UCSD-AML1 (cell line): ENCODE results near the gene NR4A1.

Source experiments
- DNase-seq: peaks from one replicate; lab custom pipeline; 2025; ENCODE audit not compliant: unreplicated experiment; lab: John Stamatoyannopoulos, UW

Gene NR4A1

DNA sequence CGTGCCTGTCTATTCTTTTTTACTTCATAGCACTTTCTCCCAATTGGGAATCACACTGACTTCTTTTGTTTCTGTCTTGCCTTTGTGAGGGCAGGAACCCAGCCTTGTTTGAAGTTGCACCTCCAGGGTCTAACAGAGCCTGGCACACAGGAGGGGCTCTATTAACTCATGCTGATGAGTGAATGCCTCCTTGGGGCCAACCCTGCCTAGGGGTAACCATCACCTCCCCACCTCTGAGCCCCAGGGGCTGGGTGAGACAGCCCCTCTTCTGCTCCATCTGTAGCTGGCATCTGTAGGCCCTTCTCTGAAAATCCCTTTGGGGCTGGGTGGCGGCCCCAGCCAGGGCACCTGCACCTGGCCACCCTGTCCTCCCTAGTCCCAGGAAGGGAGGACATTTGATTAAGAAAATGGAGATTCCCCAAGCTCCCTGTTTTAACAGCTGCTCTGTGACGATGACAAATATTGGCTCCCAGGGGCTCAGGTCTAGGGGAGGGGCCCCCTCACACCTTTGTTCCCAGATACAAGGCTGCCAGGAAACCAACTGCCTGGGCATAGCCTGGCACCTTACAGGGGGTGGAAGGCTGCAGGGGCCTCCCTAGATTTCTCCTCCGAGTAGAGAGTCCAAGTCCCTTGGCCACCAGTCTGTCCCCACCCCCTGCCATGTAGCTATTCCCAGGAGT lies 32.7 kb upstream of the NR4A1 start:
- no peak for DNase-seq

DNA sequence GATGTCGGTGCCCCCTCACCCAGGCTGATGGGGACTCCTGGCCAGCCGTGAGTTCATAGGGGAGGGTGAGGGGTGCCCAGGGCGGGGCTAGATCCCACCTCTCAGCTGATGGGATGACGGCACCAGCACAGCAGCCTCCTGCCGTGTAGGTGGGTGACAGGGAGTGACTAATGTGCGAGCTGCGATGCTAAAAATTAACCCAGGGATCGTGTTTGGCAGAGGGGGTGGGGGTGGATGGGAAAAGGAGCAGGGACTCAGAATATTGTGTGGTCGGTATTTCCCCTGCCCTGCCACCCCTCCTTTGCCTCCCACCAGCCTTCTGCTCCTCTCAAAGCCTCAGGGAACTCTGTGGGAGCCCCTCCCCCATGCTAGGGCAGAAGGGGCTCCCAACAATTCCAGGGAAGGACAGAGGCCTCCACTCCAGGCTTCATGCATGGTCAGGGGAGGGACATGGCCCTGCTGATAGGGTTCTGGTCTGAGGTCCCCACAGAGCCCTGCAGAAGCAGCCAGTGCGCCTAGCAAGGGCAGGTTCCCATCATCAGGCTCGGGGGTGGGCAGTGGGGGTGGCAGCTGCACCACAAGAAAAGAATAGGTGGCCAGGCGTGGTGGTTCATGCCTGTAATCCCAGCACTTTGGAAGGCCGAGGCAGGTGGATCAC lies 32.0 kb upstream of the NR4A1 start:
- DNase-seq = no peak

DNA sequence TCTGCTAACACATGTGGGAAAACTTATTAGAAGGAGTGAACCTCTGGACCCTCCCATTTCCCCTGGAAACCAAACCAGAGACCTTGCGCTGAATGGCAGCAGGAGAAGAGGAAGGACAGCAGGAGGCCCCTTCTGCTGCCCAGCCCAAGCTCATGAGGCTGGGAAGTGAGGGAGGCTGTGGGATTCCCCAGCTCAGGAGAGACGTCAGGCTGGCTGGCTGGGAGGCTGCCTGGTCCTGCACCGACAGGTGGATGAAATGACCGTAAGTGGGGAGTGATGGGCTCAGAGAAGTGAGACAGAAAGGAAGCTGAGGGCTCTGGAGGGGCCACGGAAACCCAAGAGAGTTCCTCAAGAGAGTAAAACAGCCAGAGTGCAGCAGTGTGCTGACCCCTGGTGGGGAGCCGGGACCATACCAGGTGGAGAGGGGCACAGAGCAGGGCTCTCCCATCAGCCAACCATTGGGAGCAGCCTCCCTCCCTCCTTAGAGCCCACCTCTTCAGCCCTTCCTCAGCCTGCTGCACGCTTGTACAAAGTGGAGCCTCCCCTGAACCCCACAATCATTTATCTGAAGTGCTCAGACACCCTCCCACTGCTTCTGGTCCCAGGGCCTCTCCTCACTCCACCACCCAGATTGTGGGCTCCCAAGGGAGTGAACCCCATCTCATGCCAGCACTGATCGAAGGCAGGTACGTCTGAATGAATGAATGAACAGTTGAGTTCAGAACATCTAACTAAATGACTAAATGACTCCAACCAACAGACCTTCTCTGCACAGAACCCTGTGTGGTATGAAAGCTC lies 30.5 kb upstream of the NR4A1 start:
- peak; percentile 80 for DNase-seq

DNA sequence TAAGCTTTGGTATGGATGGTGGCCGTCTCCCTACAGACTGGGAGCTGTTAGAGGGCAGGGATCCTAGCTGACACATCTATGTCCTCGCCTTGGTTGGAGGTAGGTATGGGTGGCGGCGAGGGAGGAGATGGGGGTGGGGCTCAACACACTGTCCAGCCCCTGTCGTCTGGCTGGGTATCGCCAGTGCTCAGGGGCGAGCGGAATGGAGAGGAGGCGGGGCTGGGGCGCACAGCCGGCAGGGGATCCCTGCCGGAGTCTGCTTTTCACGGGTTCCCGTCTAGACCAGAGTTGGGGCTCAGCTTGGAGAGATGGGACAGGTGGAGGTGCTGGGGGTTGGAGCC lies 28.4 kb upstream of the NR4A1 start:
- DNase-seq = peak; percentile 74

DNA sequence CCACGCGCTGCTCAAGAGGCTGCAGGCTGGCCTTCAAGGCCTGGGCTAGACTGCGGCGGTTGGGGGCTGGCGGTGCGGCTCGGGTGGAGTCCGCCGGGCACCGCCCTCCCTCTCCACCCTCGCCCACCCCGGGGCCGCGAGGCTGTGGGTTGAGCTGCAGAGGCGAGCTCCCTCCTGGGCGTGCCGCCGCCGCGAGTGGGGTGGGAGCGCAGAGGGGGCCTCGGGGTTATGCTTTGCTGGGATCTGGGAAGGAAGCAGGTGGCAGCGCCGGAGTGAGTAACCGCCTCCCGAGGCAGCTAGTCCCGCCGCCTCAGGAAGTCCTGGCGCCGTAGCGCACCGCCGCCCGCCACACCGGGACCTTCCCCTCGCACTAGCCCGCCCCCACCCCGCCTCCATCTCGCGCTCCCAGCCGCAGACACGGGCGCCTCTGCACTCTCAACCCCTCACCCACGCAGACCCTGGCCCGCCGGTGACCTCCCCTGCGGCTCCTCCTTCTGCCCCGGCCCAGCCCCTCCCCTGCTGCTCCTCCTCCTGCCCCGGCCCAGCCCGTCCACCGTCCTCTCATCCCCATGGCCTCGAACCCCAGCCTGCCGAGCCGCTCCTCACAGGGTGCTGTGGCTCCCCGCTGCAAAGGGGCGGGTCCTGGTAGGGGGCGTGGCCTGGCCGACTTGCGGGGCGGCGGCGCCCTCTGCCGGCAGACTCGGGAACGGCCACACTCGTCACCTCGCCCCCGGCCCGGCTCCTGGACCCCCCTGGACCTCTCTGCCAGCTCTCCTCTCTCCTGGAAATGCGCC lies 27.9 kb upstream of the NR4A1 start:
- peak; percentile 92 for DNase-seq

DNA sequence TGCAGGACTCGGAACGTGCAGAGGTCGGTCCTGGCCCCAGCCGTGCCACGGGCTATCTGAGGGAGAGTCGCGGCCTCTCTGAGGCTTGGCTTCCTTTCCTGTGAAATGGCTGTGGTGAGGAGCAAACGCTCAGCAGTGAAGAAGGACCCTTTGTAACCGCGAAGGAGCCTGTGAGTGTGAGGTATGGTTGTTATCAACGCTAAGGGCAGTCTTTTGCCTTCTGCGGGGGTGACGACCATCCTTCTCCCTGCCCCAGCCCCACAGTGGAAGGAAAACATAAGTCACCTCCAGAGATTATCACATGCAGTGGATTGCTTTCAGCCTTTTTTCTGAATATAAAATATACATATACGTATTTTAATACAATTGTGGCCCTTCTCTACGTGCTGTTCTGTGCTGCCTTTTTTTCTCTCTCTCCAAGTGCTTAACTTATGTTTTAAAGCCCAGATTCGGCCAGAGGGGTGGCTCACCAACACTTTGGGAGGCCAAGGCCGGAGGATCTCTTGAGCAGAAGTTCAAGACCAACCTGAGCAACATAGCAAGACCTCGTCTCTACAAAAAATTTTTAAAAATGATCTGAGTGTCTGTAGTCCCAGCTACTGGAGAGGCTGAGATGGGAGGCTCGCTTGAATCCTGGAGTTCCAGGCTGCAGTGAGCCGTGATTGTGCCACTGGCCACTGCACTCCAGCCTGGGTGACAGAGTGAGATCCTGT lies 27.1 kb upstream of the NR4A1 start:
- DNase-seq = no peak

DNA sequence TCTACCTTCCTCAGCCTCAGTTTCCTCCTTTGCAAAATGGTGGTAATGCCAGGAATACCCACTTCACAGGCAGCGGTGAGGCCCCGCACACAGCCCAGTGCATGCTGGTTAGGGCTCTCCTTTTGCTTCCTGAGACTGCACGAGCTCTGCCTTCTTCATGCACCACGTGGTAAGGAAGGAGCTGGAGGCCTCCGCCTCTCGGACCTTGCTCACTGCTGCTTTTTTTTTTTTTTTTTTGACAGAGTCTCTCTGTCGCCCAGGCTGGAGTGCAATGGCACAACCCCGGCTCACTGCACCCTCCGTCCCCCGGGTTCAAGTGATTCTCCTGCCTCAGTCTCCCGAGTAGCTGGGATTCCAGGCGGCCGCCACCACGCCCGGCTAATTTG lies 26.4 kb upstream of the NR4A1 start:
- DNase-seq = peak; percentile 77

DNA sequence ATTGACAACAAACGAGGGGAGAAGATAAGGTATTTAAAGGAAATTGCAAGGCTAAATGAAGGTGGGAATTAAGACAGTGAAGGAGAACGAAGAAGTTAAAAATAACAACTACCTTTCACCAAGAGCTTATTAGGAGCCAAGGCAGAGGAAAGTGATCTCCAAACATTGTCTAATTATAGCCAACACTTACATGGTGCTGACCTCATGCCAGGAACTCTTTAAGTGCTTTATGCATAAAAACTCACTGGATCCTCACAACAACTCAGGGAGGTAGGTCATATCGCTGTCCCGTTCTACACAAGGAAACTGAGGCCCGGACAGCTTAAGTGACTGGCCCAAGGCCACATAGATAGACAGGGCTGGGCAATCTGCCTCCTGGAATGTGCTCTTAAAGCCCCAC lies 25.0 kb upstream of the NR4A1 start:
- no peak for DNase-seq

DNA sequence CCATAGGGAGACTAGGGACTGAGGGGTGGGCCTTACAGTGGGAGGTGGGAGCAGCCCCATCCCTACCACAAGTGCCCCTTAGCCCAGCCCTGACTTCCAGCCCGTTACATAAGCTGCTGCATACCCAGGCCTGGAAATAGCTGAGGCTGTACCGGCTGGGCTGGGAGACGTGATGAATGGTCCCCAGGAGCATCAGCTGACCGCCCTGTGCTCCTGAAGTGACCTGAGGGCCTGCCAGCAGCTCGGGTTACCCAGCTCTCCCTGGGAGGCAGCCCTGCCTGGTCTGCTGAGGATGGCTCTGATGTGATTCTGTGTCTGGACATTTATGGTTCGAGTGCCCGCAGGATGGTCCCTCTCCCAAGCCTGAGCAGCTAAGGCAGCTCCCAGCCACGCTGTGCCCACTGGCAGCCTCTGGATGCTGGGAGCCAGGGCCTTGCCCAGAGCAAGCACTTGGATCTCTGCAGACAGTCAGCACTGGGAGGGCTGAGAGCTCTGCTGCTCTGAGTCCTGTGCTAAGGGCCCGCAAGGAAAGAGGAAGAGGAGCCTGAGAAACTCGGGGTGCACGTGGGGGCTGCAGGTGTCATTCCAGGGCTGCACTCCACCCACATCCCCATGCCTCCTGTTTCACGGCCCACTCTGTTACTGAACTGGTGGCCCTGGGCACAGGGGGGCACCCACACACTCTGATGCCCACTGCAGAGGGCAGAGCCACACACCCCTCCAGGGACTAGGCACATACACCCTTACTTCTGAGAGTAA lies 24.0 kb upstream of the NR4A1 start:
- DNase-seq = no peak

DNA sequence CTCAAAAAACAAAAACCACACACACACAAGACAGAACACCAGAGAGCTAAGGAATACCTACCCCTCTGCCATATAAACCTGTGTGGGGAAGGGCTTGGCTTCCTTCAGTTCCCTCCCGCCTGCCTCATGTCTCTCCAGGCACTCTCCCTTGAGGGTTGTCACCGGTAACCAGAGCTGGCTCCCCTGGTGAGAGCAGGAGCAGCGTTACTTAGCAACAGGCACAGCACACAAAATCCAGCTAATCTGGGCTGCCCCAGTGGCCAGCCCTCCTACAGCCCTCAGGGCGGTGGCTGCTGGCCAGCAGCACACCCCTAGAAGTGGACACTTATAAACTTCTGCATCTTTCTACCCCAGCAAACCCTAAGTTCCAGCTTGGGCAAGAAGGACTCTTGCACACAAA lies 21.6 kb upstream of the NR4A1 start:
- DNase-seq = no peak

DNA sequence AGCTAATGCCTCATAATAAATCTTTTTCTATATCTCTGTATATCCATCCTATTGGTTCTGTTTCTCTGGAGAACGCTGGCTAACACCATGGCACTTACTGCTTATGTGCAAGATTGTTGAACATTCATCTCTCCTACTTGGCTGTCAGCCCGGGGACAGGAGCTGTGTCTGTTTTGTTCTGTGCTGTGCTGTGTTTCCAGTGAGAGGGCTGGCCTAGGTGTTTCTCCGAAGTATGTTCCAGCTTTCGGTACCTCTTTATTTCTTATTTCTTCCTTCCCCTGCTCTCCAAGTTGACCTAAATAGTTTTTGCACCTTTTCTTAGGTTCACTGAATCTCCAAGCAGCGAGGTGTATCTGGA lies 18.8 kb upstream of the NR4A1 start:
- DNase-seq = no peak

DNA sequence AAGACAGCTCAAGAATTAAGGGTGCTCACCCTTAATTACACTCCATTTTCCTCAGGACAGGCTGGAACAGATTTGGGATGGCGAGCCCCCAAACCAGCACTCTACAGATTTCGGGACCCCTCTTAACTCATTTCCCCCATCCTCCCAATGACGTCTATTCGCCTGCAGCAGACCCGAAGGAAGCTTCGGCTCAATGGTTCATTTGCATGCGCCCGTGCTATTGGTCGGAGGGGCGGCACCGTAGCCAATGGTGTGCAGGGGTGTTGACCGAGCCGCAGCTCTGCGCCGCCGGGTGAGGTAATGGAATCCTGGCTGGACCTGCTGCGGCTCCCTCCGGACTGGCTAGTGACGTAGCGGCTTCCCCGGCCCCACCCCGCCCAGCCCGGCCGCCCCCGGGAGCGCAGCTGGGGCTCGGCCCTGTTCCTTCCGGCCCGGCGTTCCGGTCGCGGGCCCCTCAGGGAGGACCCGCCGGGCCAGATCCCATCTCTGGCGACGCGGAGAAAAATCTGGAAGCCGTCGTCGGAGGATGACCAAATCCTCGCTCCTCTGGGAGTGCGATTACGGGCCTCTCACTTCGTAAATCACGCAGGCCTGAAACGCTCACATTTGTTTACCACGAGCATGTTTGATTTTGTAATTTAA lies 18.3 kb upstream of the NR4A1 start:
- DNase-seq = peak; percentile 93

DNA sequence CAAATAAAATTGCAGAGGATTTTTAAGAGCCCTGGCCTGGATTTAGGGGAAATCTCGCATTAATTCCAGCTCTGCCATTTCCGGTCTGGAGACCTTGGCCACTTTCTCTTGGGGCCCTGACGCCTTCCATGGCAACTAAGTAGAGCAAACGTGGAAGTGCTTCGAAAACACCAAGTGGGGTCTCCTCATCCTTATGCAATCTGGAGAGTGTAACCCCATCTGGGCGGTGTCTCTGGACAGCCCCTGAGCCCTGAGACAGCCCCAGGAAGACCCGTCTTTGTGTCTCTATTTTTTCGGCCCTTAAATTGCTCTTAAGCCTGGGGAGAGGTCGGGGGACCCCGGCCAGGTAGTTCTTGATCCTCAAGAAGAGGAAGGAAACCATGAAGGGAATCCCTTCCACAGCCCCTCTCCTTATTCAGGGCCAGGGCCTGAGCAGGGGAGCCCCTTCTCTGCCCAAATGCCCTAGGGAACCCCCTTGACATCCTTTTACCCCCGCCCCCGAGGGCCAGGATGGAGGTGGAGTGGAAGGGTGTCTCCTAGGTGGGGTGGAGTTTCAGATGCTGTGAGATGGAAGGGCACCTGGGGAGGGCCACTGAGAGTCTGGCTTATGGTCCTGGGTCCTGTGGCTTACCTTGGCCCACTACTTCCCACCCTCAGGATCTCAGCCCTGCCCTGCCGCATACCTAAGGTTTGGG lies 17.6 kb upstream of the NR4A1 start:
- DNase-seq = no peak

DNA sequence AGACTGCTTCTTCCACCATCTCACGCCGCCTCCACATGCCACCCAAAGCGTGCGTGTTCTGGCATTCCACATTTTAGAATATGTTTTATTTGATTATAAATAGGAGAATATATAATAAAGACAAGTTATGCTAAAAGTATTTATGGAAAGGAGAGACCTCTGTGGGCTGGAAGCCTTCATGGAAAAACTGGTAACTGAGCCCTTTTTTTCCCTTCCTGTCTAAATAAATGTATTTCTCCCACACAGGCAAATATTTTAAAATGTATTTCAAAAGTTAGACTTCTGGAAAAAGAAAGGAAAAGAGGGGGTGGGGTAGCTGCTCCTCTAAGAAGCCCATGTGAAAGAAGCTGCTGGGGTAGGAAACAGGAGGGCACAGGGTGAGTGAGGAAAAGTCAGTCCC lies 16.1 kb upstream of the NR4A1 start:
- no peak for DNase-seq

DNA sequence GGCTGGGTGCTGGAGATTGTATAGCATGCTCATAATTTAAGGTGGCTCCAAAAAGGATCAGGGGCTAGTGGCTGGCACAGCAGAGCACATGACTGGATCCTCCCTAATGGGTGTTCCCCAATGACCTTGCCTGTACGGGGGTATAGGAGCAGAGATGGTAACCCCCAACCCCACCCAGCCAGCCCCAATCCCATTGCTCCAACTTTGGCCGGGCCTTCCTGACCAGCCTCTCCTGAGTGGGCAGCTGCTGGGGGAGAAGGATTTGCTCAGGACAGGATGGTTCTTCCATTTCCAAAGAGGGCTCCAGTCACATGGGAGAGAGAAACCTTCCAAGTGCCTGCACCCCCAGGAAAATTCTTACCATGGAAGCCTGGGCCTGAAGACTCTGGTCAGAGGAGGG lies 15.3 kb upstream of the NR4A1 start:
- DNase-seq = no peak

DNA sequence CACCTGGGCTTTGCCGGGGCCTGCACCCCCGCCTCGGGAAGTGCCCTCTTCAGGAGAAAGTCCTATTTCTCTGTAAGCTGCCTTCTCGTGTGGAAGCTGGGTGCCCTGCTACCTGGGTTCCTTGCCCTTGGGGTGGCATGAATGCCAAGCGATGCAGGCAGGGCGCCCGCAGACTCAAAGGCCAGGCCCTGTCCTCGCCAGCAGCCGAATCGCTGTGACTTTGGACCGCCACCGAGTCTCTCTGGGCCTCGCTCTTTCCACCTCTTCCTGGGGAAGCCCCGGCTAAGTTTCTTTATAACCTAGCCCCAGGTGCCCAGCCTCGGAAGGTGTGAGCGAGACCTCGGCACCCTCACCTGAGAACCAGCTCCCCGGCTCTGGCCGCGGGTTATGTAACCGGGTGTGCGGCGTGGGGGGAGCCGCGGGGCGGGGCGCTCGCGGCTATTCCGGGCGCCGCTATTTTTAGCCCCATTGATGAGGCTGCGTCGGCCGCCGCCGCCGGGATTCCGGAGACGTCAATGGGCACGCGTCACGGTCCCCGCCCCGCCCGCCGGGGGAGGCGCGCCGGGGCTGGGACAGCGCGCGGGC lies 14.6 kb upstream of the NR4A1 start:
- DNase-seq = peak; percentile 67

DNA sequence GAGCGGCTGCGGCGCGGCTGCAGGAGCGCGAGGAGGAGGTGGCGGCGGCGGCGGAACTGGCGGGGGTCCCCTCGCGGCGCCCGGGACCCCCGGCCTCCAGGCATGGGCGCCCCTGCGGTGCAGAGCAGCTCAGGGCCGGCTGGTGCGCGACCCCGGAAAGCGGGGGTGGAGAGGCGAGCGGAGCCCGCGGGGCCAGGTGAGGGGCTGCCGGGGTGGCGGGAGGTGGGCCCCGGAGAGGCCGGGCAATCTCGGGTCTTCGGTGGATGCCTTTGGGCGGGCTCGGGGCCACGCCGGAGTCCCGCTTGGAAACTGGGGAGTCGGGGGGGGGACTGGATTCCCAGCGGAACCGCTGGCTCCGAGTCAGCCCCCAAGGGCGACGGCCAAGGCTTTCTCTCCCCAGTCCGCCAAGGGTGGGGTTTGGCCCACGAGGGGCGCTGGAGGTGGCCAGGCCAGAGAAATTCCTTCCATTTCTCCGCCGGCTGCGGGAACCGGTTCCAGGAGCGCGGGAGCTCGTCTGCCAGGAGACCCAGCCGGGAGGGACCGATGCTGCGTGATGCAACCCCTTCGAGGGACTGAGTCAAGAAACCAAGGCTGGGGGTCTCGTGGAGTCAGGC lies 13.9 kb upstream of the NR4A1 start:
- no peak for DNase-seq

DNA sequence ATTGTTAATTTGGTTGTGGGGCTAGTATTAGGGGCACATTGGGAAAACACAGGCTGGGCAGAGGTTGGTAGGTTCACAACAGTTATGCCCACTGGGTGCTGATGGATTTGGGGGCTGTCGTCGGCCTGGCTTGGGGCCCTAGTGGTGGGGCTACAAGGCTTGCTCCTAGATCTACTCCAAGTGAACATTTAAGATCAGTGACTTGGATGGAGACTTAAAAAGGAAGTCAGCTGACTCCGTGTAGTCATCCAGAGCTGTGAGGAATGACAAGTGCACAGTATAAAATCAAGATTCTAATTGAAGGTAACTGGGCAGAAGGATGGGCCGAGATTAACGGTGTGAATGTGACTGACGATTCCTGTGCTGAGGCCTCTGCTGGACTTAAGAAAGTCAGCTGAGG lies 12.8 kb upstream of the NR4A1 start:
- no peak for DNase-seq
